Mucosa of stomach (tissue), 1 donor: ENCODE measurements around the gene ADARB1.

Experiments
- H3K27me3 ChIP-seq: one replicate; pipeline ENCODE4 v1.7.0; 2013; ENCODE audit warnings: mild to moderate bottlenecking, low read length; ENCODE audit not compliant: control insufficient read depth, insufficient read depth
- H3K36me3 ChIP-seq: one replicate; pipeline ENCODE4 v1.7.0; 2013; ENCODE audit warnings: low read length; ENCODE audit not compliant: control insufficient read depth, insufficient read depth
- H3K4me1 ChIP-seq: one replicate; pipeline ENCODE4 v1.7.0; 2013; ENCODE audit warnings: mild to moderate bottlenecking, low read length; ENCODE audit not compliant: control insufficient read depth, insufficient read depth
- H3K4me3 ChIP-seq: one replicate; pipeline ENCODE4 v1.7.0; 2013; ENCODE audit warnings: low read length
- H3K9ac ChIP-seq: one replicate; pipeline ENCODE4 v1.7.0; 2013; ENCODE audit warnings: mild to moderate bottlenecking, low read length, moderate library complexity
- H3K9me3 ChIP-seq: one replicate; pipeline ENCODE4 v1.7.0; 2013; ENCODE audit warnings: mild to moderate bottlenecking, low read length, moderate library complexity; ENCODE audit not compliant: control insufficient read depth
- donor health status: Pancreatic carcinoma.

The ADARB1 gene

DNA sequence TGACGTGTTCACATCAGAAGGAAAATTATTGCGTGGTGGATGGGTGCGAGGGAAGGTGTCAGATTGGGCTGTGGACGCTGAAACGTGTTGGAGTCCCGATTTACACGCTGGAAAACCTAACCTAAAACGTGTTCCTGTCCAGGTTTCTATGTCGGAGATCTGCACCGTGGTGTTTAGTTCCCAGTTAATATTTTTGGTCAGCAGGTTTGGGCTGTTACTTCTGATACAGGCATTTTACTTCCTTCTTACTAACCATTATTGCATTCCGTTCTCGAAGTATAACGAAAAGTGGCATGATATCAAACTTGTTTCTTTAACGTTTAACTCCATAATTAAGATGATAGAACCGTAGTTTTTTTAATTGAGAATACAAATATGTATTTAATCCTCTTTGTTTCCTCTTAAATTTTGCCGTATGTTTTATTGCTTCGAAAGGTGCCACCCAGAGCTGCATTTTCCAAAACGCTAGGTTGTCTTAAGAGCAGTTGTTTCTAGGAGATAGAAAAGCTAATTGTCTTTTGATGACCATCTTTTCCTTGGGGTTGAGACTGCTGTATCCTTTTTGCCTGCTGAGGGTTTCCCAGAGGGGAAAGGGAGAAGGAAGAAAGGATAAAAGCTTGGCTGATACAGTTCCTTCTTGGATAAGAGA is 1.3 kb downstream of the ADARB1 start:
- Histone ChIP-seq H3K36me3 (no peaks in the 10 kb centered on the region), H3K27me3 (peaks cover 14% of the 10 kb centered on the region), H3K9ac (peak overlapping the region; percentile 43), H3K9me3 (no peaks in the 10 kb centered on the region), H3K4me1 (peaks cover 6% of the 10 kb centered on the region), H3K4me3 (peak overlapping the region; percentile 46)

DNA sequence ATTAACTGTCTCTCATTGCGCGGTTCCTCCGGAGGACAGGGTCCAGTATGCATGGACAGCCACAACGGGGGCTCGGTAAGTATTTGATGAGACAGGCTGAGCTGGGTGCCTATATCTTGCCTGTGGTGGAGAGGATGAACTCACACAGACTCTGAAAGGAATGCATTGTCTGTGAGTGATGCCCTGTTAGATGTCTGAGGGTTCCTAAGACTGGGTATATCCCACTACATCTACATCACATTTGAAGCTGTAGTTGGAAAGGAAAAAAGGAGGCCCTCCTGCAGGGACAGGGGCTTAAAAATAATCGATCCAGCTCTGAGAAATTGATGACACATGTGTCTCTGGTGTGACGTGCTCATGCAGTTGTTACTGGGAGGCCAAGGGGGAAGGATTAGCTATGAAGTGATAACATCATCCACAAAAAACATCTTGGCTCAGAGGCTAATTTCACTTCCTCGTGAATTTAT is 1.9 kb downstream of the ADARB1 start:
- no peaks in the 10 kb centered on the region for H3K36me3 ChIP-seq
- no peak overlapping the region for H3K9ac ChIP-seq
- peaks cover 6% of the 10 kb centered on the region for H3K4me1 ChIP-seq
- H3K9me3 ChIP-seq, result no peaks in the 10 kb centered on the region
- H3K4me3 ChIP-seq, result no peak overlapping the region
- H3K27me3 ChIP-seq, result peaks cover 14% of the 10 kb centered on the region

DNA sequence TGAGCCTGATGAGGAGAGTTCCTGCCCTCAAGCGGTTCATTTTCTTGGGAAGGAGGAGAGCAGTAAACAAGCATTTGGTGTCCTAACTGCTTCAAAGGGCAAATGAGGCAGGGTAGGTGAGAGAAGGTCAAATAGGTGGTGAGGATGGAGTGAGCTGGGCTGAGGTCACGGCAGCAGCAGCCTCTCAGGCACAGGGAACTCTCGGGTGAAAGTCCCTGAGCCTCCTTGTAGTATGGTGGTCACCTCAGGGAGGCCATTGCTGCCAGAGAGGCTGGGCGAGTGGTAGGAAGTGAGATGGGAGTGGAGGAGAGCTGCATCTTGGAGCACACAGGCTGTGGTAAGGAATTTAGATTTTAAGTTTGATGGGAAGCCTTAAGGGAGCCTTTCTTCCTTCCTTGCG is 4.0 kb downstream of the ADARB1 start:
- Histone ChIP-seq H3K4me1 (peaks cover 6% of the 10 kb centered on the region), H3K9me3 (no peaks in the 10 kb centered on the region), H3K27me3 (peaks cover 14% of the 10 kb centered on the region), H3K36me3 (no peaks in the 10 kb centered on the region), H3K4me3 (no peak overlapping the region), H3K9ac (no peak overlapping the region)

DNA sequence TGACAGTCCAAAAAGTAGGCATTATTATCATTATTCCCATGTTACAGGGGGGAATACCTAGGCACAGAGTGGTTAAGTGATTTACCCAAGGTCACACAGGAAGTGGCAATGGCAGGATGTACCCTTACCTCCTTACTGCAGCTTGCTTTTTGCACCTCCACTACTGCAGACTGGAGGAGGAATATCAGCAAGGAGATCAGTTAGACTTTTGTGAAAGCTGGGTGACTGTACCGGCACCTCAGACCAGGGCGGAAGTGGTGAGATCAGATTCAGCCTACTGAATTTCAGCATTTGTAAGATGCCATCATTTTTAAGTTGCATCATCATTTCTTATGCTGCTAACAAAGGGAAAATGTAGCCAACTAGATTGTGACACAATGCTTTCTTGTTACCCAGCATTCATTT is 4.5 kb downstream of the ADARB1 start:
- Histone ChIP-seq H3K36me3 (no peaks in the 10 kb centered on the region), H3K4me1 (peaks cover 6% of the 10 kb centered on the region), H3K9ac (no peak overlapping the region), H3K9me3 (no peaks in the 10 kb centered on the region), H3K27me3 (peaks cover 14% of the 10 kb centered on the region), H3K4me3 (no peak overlapping the region)

DNA sequence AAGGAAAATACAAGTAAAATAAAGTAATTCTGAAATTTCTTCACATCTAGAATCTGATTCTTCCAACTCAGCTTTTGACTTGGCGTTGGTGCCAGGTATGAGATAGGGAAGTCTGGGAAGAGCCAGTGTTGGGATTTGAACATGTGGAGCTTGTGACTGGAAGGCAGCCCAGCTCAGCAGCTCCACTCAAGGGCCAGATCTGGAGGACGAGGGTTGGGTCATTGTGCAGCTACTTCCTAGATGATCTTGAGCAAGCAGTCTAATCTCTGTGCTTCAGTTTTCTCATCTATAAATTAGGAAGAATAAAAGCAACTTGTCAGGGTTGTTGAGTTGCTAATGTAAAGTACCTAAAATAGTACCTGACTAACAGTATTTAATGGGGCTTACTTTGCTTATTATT is 5.0 kb downstream of the ADARB1 start:
- Histone ChIP-seq H3K36me3 (no peaks in the 10 kb centered on the region), H3K27me3 (peaks cover 14% of the 10 kb centered on the region), H3K4me1 (peaks cover 6% of the 10 kb centered on the region), H3K9ac (no peak overlapping the region), H3K9me3 (no peaks in the 10 kb centered on the region), H3K4me3 (no peak overlapping the region)

DNA sequence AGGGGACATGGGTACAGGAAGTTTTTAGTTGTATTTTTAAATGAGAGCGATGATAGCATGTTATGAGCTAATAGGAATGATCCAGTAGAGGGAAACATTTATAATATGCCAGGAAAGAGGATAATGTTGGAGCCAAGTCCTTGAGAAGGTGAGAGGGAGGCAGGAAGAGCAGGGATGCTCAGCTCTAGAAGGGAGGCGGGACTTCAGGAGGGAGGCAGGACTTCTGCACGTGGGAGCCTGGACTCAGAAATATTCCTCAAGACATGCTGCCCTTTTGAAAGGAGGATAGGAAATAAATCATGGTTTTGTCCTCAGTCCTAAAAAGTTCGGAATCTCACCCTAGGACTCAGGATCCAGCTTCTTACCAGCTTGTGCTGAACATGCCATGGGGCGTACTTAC is 5.9 kb downstream of the ADARB1 start:
- Histone ChIP-seq H3K9me3 (no peaks in the 10 kb centered on the region), H3K27me3 (peaks cover 11% of the 10 kb centered on the region), H3K4me1 (peaks cover 6% of the 10 kb centered on the region), H3K36me3 (no peaks in the 10 kb centered on the region), H3K4me3 (no peak overlapping the region), H3K9ac (no peak overlapping the region)

DNA sequence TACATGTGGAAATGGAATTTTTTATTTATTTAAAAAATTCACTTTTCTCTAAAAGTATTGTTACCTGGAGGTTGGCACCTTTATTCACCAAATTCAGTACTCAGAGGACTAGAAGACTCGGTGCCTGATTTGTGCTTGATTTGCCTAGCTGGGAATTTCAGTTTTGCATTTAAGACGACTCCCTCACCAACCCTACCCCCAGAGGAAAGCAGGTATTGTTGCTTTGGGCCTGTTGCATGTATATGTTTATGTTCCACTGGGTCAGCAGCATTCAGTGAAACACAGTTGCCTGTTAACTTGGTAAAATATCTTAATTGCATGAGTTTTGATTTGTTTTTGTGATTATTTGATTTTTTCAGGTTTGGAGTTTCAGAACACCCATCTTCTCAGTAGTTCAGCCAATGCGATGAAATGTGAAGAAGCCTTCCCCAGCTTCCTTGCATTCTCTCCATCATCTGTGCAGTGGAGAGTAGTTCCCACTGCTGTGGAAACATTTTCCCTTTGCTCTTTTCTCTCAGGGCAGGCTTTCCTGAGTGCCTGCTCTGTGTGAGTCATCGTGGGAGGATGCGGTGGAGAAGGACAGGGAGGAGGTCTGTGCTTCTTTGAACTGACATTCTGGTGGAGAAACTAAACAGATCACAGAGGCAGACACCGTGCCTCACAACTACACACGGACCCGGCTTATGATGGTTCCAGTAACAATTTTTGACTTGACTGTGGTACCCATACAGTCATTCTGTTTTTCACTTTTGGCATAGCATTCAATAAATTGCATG is 6.4 kb downstream of the ADARB1 start:
- Histone ChIP-seq H3K27me3 (peaks cover 6% of the 10 kb centered on the region), H3K9ac (no peak overlapping the region), H3K4me1 (peaks cover under 1% of the 10 kb centered on the region), H3K4me3 (no peak overlapping the region), H3K36me3 (no peaks in the 10 kb centered on the region), H3K9me3 (no peaks in the 10 kb centered on the region)

DNA sequence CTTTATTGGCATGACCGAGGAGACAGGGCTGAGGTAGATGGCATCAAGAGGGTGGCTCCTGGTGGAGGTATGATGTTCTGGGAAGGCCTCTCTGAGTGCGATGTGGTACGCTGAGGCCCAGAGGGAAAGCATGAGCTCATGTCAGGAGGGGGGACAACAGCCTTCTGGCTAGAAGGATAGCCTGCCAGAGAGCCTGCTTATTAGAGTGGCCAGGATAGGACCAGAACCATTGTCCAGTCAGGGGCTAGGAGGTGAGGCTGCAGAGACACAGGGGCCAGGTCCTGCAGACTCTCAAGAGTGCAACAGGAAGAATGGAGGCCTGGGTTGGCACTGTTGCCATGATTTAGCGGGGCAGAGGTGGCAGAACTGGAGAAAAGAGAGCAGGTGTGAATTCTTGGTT is 7.3 kb downstream of the ADARB1 start:
- H3K9me3 ChIP-seq, result no peaks in the 10 kb centered on the region
- H3K27me3 ChIP-seq, result no peaks in the 10 kb centered on the region
- no peak overlapping the region for H3K9ac ChIP-seq
- no peak overlapping the region for H3K4me3 ChIP-seq
- no peaks in the 10 kb centered on the region for H3K4me1 ChIP-seq
- no peaks in the 10 kb centered on the region for H3K36me3 ChIP-seq

DNA sequence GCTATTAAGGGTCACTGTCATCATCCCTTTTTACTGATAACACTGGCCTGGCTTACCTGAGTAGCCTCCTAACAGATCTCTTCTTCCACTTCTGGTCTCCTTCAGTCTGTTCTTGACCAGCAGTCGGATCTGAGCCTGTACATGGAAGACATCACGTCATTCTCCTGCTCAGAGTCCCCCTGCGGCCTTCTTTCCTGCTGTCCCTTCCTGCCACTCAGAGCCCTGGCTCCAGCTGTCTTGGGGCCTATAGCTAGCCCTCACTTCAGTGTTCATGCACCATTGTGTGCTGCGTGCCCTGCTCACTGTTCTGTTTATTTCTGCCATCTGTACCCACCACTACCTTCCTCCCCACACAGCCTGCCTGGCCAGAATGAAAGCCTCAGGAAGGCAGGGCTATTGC is 8.4 kb downstream of the ADARB1 start:
- no peaks in the 10 kb centered on the region for H3K9me3 ChIP-seq
- H3K27me3 ChIP-seq, result no peaks in the 10 kb centered on the region
- no peak overlapping the region for H3K9ac ChIP-seq
- no peak overlapping the region for H3K4me3 ChIP-seq
- no peaks in the 10 kb centered on the region for H3K4me1 ChIP-seq
- H3K36me3 ChIP-seq, result no peaks in the 10 kb centered on the region

DNA sequence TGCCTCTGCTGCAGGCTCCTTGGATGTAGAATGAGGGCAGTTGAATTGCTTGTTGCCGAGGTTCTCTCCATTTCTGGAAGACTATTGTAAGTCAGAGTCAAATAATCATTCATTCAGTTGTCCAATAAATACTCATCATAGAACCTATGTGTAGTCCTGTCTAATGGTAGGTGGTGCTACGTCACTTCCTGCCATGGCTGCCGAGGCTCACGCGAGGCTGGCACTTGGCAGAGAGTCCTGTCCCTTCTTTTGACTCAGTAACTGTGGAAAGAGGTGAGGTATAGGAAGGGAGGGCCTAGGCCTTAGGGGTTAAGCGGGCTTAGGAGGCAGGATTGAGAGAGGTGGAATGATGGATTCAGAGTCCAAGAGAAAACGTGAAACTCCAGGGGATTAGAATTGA is 9.7 kb downstream of the ADARB1 start:
- Histone ChIP-seq H3K9ac (no peak overlapping the region), H3K27me3 (no peaks in the 10 kb centered on the region), H3K9me3 (no peaks in the 10 kb centered on the region), H3K4me3 (no peak overlapping the region), H3K4me1 (no peaks in the 10 kb centered on the region), H3K36me3 (no peaks in the 10 kb centered on the region)

DNA sequence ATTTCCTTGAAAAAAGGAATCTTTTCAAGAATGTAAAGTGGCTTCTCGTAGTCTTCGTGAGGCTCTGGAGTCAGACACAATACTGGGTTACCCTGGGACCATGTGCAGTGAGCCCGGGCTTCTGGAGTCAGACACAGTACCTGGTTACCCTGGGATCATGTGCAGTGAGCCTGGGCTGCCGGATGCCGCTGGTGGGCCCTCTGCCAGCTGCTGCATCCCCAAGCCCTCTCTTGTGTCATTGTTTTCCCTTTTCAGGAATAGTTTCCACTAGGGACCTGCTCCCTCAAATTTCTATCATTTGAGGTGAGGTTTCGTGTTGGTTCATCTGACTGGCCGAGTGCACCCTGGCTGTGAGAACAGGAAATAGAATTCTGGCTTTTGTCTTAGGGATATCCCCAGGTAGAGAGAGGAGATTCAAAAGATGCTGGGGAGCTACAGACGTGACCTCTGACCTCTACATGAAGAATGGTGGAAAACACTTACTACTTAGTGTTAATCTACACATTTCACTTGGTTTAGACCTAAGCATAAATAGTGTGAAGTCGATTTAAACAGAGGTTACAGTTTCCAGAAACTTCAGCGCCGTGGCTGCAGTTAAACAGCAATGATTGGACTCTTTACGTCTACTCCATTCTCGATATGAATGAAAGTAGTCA is 10.6 kb downstream of the ADARB1 start:
- H3K4me3 ChIP-seq, result no peak overlapping the region
- no peaks in the 10 kb centered on the region for H3K27me3 ChIP-seq
- no peaks in the 10 kb centered on the region for H3K9me3 ChIP-seq
- no peaks in the 10 kb centered on the region for H3K4me1 ChIP-seq
- no peak overlapping the region for H3K9ac ChIP-seq
- no peaks in the 10 kb centered on the region for H3K36me3 ChIP-seq

DNA sequence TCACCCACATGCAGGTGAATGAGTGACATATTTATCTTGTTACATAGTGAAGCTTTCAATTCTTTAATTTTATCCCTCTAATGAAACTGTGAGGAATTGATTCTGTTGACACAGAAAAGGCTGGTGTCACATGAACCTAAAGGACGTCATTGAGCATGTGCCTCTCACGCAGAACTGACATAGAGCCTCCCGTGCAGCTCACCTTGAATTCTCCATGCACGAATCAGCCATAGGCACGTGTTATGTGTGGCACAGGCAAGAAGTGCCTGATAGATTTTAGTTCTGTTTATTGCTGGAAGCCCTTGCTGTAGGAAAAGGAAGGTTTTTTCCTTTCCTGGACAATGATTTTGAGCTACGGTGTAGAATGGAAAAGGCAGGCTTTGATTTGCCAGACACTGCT is 11.3 kb downstream of the ADARB1 start:
- no peak overlapping the region for H3K4me3 ChIP-seq
- no peaks in the 10 kb centered on the region for H3K4me1 ChIP-seq

More for the DNA sequence above, 11.3 kb downstream of the ADARB1 start:
- Histone ChIP-seq H3K36me3 (no peaks in the 10 kb centered on the region), H3K9me3 (no peaks in the 10 kb centered on the region), H3K27me3 (no peaks in the 10 kb centered on the region), H3K9ac (no peak overlapping the region)
